NCI-H1436 (cell line): ENCODE measurements around the gene APBB1.

Source experiments
- DNase-seq: peaks from one replicate; lab custom pipeline; 2025; lab: John Stamatoyannopoulos, UW

Gene APBB1

DNA sequence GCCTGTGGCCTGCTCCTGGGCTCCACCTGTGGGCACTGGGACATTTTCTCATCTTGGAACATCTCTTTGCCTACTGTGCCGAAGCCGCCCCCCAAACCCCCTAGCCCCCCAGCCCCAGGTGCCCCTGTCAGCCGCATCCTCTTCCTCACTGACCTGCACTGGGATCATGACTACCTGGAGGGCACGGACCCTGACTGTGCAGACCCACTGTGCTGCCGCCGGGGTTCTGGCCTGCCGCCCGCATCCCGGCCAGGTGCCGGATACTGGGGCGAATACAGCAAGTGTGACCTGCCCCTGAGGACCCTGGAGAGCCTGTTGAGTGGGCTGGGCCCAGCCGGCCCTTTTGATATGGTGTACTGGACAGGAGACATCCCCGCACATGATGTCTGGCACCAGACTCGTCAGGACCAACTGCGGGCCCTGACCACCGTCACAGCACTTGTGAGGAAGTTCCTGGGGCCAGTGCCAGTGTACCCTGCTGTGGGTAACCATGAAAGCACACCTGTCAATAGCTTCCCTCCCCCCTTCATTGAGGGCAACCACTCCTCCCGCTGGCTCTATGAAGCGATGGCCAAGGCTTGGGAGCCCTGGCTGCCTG lies 27.3 kb downstream of the APBB1 start:
- DNase-seq: no peak

DNA sequence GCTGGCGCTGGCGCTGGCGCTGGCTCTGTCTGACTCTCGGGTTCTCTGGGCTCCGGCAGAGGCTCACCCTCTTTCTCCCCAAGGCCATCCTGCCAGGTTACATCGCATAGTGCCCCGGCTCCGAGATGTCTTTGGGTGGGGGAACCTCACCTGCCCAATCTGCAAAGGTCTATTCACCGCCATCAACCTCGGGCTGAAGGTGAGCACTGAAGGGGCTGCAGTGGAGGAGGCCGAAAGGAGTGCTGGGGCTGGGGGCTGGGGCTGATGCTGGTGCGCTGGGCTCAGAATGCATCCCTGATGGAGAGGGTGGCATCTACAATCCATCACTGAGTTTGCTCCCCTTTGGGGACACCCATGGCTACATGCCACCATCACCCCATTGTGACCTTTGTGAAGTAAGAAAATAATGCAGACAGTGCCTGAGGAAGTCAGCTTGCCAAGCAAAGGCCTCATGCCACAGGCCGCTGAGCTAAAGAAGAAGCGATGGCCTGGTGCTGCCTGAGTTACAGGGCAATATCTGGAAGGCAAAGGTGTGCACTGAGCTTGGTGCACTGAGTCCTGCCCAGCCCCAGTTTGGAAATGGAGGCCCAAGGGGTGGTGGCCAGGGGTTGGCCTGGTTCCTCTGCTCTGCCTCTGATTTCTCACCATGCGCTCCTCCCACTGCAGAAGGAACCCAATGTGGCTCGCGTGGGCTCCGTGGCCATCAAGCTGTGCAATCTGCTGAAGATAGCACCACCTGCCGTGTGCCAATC lies 28.0 kb downstream of the APBB1 start:
- DNase-seq: no peak

DNA sequence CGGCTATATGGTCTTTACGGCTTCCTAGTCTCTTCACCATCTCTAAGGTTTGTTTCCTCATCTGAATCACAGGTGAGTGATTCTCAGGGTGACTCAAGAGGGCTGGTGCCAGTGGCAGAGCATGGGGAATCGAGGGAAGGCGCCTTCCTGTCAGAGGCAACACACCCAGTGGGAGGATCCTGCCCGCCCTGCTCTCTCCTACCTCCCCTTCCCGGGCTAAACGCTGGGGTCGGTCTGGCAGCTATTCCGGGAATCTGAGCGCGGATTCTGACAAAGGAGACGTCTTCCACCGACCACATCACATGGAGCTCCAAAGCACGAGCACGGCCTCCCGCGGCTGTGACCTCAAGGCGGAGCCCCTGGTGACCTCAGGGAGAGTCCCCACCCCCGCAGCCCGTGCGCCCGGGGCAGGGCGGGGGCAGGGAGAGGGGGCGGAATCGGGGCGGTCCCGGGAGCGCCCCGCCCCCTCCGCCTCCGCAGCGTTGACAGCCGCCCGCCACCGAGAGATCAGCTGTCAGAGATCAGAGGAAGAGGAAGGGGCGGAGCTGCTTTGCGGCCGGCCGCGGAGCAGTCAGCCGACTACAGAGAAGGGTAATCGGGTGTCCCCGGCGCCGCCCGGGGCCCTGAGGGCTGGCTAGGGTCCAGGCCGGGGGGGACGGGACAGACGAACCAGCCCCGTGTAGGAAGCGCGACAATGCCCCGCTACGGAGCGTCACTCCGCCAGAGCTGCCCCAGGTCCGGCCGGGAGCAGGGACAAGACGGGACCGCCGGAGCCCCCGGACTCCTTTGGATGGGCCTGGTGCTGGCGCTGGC lies 28.8 kb downstream of the APBB1 start, which contains the start of gene SMPD1:
Gene SMPD1 (plus strand): TSS at position 570 of the 813 bp plus-strand sequence. CDS start 125 bp downstream, at position 695.
- peak; percentile 86 for DNase-seq

DNA sequence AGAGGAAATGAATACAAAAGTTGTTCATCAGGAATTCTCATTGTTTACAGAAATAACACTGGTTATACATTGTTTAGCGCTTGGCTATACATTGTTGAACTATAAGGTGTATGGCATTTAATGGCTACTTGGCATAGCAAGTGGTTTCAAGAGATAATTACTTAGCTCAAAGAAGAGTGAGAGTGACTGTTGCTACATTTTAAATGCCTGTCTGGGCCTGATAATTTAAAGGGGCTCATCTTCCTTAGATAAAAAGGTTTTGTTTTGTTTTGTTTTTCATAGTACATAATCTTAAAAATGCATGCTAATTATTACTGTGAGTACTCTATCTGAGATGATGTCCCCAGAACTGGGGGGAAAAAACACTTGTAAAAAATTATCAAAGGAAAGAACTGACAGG lies 30.1 kb downstream of the APBB1 start:
- DNase-seq: no peak

DNA sequence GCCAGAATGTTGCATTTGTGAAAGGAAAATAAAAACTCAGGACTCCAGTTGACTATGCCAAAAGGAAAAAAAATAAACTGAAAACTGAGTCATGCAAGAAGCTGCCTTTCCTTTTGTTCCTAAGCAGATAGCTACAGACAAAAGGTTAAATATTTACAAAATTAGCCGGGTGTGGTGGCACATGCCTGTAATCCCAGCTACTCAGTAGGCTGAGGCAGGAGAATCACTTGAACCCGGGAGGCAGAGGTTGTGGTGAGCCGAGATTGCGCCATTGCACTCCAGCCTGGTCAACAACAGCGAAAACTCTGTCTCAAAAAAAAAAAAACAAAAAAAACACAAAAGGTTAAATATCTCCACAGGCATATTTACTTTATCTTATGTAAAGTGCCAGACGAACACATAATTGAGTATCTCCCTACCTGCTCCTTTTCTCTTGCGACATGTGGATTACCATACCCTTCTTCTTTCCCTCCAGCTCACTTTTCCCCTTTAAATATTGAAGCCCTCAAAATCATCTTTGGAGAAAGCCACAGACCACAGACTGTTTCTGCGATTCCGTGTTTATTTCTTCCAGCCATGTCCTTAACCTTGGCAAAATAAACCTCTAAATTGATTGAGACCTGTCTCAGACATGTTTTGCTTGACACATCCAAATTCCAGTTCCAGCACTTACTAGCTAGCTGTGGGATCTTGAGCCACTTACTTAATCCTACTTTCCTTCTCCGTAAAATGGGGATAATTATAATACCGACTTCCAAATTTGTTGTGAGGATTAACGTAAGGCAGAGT lies 30.9 kb downstream of the APBB1 start:
- no peak for DNase-seq

DNA sequence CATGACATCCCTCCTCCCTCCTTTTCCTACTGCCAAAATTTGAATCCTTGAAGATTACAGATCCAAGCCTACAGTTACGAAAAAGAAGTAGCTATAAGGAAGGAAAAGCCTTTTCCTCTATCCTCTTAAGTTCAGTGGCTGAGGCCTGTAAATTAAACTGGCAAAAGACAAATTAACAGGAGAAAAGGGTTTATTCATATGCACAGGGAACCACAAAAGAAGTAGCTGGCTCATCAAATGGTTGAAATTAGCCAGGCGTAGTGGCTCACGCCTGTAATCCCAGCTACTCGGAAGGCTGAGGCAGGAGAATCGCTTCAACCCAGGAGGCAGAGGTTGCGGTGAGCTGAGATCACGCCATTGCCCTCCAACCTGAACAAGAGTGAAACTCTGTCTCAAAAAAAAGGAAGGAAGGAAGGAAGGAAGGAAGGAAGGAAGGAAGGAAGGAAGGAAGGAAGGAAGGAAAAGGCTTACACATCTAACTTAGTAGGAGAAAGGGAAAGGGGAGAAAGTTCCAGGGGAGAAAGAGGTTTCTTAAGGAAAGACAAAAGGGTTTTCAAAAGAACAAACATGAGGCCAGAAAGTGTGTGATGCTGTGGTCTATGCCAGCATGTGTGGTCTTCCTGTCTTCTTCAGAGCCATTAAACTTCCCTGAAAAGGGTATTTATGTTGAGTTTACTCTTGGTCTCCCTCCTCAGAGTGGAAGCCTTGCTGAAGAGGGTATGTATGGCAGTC lies 33.7 kb downstream of the APBB1 start:
- no peak for DNase-seq

DNA sequence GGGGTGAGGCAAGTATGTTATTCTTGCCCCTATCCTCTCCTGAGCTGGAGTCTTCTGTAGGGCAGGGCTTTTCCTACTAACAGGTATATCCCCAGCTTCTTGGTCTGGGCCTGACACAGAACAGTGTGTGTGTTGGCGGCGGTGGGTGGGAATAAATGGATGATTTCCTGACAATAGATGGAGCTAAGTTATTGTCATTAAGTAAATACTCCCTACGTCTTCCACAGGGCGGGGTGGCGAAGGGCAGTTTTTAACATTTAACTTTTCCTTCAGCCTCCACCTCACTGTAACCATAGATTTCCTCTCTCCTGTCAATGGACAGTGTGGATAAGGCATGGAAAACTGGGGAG lies 40.3 kb downstream of the APBB1 start:
- DNase-seq: no peak

DNA sequence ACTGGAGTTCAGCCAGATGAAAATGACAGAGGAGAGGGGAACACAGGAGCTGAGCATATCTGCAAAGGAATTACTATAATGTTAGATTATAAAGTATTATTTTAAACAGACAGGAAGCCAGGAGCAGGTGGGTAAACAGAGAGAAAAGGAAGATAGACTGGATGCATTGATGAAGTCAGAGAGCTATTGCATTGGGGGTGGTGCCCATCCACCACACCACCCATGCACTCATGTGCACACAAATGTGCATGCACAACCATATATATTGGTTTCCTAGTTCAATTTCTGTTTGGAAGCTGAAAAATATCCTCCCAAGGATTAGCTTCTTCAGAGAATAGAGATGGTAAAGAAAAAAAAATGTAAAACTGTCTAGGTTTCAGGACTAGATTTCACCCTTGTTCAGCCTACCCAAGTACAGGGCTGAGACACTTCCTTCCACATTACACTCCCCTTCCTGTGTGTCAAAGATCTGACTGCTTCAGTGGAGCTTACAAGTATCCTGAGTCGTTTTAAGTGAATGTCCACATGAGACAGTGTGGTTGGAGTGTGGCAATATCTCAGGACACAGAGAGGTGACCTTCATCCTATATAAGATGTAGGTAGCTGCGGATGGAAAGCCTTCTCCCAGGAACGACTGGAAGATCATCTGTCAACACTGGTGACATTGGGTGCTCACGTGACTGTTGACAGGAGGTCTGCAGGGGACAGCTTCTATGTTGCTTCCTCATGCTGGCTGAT lies 40.8 kb downstream of the APBB1 start:
- no peak for DNase-seq

DNA sequence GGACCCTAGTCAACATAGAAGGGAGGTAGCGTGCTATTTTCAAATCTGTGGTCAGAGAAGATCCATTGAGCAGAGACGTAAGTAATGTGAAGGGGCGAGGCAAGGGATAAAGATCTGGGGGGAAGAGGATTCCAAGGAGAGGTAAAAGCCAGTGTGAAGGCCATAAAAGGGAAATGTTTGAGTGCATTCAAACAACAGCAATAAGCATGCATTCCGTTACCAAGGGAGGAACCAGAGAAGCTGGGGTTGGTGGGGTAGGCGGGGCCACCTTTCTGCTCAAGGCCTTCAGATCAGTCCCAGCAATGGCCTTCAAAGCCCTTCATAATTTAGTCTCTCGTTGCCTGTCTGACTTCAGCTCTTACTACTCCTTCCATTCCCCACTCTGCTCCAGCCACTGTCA lies 47.1 kb downstream of the APBB1 start:
- no peak for DNase-seq

DNA sequence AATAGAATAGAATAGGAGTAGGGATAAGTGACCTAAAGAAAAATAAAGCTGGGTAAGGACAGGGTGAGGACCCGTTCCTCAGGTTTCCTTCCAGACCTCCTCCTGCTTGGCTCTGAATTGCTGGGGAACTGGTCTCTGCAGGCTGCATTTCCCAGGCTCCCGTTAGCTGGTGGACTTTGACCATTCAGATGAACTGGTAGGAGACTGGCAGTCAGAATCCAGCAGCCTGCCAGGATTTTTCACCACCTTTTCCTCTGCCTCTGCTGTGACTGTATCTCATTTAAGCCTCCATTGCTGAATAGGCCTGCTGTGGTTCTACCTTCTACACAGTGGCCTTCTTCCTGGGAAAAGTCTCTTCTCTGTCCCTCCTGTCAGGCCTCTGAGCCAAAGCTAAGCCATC lies 53.2 kb downstream of the APBB1 start:
- DNase-seq: no peak

DNA sequence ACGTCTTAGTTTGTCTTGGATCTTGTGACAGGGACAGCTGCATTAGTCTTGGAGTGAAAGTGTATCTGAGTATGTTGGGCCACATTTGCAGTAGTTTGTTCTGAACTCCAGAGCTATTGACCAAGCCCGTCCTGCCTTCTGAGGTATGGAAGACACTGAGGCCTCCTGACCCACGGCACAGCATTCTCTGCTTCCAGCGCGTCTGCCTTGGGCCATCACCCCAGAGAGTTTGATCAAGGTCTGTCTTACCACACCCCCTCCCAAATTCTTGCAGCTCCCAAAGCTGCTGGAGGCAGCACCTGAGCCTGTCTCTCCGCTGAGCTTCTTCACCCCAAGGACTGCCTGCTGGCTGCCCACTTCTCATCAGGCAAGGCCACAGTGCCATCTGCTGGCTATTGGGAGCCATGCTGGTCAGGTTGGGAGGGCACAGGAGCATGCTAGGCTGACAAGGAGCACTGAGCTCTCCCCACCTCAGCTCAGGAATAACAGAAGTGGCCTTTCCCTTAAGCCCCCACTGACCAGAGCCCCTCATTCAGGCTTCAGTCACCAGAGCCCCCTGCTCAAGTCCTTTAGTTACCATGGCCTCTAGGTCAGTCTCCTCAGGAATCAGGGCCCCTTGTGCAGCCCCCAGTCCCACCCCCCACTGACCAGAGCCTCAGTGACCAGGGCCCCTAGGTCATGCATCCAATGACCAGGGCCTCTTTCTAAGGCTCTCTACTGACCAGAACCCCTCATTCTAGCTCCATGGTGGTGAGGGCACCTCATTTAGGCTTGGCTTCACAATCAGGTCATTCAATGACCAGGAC lies 55.8 kb downstream of the APBB1 start:
- DNase-seq: peak; percentile 48

DNA sequence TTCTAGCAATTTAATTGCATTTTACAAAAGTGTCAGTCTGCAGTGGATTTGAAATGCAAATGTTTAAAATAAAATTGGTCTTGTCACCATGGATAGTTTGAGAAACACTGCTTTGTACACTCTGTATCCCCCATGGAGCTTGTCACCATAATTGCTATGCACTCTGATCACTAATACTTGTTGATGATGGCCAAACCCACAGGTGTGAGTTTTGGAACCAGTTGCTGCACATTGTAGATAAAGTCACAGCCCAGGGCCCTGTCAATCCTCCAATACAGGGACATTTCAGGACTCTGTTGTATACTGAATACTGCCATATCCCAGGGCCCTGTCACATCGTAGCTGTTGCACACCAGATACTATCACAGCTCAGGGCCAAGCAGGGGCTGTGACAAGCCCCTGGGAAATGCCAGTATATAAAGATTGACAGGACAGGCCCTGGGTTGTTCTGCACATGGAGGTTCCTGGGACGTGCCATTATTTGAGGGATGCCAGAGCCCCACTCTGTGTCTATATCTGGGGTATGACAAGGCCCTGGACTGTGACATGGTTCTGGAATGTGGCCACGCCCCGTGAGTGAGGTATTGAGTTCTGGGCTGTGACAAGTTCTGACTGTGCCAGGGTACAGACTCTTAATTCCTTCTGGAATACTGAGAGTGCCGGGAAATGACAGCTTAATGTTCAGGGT lies 56.6 kb downstream of the APBB1 start:
- DNase-seq: no peak

DNA sequence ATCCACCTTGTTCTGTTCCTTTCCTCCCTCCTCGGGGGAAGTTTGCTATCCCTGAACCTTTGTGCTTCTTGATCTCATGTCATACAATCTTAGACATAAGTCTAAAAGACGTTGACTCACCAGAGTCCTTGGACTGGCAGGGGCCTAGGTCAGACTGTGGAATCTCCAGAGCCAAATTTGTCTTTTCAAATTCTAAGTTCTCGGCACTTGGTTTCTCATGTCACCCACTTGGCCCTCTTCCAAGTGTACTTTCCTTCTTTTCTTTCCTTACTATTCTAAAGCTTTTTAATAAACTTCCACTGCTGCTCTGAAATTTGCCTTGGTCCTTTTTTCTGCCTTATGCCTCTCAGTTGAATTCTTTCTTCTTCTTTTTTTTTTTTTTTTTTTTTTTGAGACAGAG lies 58.7 kb downstream of the APBB1 start:
- DNase-seq: no peak

DNA sequence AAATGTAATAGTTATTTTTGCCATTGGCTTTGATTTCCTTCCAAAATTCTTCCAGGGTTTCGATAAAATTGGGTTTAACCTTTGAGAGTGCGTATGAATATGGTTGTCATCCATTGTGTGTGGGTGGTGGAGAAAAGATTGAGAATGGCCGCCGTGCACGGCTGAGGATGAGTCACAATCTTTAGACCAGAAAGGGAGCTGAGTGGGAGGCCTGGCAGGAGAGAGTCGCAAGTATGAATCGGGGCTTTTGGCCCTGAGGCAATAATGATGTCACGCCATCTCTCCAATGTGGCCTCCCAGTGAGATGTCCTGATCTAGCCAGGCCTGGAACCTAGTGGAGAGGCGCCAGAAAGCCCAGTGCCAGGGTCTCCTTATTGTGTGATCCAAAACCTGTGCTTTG lies 61.7 kb downstream of the APBB1 start:
- DNase-seq: no peak

DNA sequence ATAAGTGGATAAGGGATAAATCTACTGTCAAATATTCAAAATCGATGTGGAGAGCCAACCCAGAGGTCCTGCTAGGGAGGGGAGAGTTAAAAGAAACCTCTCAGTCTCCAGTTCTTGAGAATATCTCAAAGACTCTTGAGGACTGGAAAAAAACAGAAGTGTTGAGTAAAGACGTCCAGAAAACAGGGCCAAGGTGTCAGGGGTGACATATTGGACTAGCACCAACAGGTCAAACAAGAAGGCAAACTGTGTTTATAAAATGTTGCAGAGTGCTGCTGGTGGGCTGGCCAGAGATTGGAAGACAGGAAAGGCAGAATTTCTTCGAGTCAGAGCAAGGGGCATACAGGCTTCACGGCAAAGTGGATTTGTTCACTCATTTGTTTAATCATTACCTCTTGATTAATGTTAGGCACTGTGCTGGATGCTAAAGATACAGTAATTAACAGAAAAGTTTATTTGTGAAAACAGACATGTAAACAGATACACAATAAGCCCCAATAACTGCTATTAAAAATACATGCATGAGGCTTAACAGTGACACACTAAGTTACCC lies 62.3 kb downstream of the APBB1 start:
- DNase-seq: no peak

DNA sequence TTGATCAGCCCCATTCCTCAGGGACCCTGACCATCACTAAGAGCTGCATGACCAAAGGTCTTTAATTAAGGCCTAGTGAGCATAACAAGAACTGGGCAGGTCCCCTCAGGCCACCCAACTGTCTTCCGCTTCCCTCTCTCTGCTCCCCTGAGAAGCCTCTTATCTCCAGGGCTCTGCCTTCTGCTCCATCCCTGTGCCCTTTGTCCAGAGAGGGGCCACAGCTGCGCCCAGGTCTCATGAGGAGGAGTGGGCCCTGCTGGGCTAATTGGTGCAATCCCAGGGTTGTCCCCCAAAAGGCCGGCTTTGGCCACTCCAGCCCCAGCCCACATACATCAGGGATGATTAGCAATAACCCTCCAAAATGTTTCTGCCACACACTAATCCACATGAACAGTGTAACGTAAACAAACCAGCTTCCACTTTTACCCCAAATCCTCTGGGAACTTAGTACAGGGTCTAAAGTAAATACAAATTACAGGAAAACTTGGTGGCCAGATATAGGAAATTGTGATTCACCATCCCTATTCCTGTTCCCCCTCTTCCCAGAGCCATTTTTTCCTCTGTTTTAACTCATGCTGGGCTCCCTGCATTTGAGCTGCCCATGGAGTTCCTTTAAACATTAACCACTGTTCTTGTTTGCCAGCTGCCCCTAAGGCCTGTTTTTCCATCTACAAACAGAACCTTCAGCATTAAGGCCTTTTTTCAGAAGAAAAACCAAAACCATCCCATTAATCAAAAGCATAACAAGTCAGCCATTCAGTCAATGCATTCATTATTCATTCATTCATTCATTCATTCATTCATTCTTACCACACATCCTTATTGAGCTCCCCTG lies 64.0 kb downstream of the APBB1 start:
- DNase-seq: no peak

DNA sequence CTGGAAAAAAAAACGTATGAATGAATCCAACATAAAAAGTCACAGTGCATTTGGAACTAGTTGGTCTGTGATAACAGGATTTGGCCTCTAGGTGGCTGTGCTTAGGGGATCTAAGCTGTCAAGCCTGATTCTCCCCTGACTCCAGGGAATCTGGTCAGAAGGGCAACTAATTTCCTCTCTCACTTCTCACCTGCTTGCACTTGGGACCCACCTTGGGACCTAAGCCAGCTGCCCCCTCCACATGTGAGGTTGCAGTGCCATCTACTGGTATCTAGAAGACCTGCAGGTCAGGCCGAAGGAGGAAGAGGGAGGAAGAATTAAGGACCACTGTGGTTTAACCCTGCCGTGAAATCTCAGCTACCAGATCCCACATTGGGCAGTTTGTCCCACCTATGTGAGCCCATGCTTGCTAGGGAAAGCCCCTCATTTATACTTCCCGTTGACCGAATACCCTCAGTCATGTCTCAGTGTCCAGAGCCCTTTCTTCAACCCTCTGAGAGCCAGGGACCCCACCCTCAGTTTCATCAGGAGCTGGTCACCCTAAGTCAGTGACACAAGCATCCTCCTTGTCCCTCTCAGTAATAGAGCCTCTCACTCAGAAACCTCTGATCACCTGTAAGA lies 65.4 kb downstream of the APBB1 start:
- peak; percentile 80 for DNase-seq
